ENCODE data around the gene PCDHA1.

DNA sequence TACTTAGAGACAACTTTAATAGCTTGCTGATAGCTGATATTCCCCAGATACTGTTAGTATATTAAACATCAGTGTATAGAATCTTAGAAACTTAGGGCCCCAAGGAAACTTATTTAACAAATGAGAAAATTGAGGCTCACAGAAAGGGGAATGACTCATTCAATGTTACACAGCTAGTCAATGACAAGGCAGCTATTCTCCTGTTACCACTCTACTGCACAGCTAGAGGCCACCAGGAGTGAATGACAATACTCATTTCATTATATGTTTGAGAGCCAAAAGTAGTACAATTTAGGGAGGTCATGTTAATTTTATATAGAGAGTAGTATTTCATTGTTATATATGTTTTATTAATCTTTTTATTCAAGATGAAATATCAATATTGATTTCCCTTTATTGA is 232.0 kb downstream of the PCDHA1 start:
- TF ChIP-seq, protein P1, sequence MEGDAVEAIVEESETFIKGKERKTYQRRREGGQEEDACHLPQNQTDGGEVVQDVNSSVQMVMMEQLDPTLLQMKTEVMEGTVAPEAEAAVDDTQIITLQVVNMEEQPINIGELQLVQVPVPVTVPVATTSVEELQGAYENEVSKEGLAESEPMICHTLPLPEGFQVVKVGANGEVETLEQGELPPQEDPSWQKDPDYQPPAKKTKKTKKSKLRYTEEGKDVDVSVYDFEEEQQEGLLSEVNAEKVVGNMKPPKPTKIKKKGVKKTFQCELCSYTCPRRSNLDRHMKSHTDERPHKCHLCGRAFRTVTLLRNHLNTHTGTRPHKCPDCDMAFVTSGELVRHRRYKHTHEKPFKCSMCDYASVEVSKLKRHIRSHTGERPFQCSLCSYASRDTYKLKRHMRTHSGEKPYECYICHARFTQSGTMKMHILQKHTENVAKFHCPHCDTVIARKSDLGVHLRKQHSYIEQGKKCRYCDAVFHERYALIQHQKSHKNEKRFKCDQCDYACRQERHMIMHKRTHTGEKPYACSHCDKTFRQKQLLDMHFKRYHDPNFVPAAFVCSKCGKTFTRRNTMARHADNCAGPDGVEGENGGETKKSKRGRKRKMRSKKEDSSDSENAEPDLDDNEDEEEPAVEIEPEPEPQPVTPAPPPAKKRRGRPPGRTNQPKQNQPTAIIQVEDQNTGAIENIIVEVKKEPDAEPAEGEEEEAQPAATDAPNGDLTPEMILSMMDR (IDR thresholded peaks at IDR 0.05), result no peak
- no peak for TF ChIP-seq TCF7L2 (IDR thresholded peaks at IDR 0.05; ENCODE audit: low read depth, low read length)
- TF ChIP-seq POLR2AphosphoS5 (IDR thresholded peaks at IDR 0.05; ENCODE audit: low read depth, low read length), result no peak
- TF ChIP-seq, protein P2, sequence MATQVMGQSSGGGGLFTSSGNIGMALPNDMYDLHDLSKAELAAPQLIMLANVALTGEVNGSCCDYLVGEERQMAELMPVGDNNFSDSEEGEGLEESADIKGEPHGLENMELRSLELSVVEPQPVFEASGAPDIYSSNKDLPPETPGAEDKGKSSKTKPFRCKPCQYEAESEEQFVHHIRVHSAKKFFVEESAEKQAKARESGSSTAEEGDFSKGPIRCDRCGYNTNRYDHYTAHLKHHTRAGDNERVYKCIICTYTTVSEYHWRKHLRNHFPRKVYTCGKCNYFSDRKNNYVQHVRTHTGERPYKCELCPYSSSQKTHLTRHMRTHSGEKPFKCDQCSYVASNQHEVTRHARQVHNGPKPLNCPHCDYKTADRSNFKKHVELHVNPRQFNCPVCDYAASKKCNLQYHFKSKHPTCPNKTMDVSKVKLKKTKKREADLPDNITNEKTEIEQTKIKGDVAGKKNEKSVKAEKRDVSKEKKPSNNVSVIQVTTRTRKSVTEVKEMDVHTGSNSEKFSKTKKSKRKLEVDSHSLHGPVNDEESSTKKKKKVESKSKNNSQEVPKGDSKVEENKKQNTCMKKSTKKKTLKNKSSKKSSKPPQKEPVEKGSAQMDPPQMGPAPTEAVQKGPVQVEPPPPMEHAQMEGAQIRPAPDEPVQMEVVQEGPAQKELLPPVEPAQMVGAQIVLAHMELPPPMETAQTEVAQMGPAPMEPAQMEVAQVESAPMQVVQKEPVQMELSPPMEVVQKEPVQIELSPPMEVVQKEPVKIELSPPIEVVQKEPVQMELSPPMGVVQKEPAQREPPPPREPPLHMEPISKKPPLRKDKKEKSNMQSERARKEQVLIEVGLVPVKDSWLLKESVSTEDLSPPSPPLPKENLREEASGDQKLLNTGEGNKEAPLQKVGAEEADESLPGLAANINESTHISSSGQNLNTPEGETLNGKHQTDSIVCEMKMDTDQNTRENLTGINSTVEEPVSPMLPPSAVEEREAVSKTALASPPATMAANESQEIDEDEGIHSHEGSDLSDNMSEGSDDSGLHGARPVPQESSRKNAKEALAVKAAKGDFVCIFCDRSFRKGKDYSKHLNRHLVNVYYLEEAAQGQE (IDR thresholded peaks at IDR 0.05; ENCODE audit: insufficient read depth in 1 of 2, low read depth in 2 of 2, low read length in 1 of 2), result no peak
